ENCODE measurements around the gene TNS4. TPM values are rescaled to one million over a fixed set of nuclear protein-coding genes. Genes with fewer than 3 reads are reported as not detected.

TNS4 gene
- total and polyA plus RNA-seq, 3 donors from 2014 or later, result 0.09 to 0.16 (median 0.12) TPM

DNA sequence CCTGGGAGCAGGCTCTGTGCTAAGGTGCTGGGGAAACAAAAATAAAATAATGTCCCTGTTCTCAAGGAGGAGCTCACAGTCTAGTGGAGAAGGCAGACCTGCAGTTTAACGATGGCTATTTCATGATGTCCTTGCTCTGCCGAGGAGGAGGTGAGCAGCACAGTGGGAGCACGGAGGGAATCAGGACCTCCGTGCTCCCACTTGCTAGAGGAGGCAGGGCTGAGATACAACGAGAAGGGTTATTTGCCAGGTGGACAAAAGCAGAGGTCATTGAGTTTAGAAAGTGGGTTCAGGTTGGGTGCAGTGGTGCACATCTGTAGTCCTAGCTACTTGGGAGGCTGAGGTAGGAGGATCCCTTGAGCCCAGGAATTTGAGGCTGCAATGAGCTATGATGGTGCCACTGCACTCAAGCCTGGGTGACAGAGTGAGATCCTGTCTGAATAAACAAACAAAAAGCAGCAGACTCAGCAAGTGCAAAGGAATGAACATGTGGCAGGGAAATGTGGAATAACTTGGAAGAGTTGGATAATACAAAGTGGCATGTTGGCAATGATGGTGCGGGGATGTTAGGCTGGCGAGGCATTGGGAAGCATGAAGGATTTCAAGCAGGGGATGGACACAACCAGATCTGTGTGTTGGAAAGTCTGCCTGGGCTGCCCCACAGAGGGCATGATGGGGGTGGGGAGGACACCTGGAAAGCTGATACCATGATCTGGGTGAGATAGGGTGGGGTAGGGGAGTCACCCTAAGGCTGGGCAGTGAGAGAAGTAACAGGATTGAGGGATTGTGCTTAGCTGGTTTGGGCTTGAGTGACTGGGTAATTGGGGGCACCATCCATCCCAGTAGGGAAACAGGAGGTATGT lies 12.8 kb upstream of the TNS4 start:
- H3K4me1 ChIP-seq, result peaks cover 5% of the 10 kb centered on the region
- H3K4me3 ChIP-seq, result no peak overlapping the region
- no peak for TF ChIP-seq POLR2A (IDR thresholded peaks at IDR 0.05)
- TF ChIP-seq, protein P1, sequence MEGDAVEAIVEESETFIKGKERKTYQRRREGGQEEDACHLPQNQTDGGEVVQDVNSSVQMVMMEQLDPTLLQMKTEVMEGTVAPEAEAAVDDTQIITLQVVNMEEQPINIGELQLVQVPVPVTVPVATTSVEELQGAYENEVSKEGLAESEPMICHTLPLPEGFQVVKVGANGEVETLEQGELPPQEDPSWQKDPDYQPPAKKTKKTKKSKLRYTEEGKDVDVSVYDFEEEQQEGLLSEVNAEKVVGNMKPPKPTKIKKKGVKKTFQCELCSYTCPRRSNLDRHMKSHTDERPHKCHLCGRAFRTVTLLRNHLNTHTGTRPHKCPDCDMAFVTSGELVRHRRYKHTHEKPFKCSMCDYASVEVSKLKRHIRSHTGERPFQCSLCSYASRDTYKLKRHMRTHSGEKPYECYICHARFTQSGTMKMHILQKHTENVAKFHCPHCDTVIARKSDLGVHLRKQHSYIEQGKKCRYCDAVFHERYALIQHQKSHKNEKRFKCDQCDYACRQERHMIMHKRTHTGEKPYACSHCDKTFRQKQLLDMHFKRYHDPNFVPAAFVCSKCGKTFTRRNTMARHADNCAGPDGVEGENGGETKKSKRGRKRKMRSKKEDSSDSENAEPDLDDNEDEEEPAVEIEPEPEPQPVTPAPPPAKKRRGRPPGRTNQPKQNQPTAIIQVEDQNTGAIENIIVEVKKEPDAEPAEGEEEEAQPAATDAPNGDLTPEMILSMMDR (IDR thresholded peaks at IDR 0.05), result no peak
- no peaks in the 10 kb centered on the region for H3K9me3 ChIP-seq
- H3K27ac ChIP-seq, result no peak overlapping the region
- WGBS, 2 donors, result 84 to 85% methylated on average over 7 of the region's 7 CpGs
- no peaks in the 10 kb centered on the region for H3K27me3 ChIP-seq
- intact Hi-C loops (cut with DNase I; ENCODE audit: low total_unique reads), result no loop called here
- DNase-seq, result no peak
- H3K36me3 ChIP-seq (ENCODE audit: low read depth, missing control alignments), result no peaks in the 10 kb centered on the region

DNA sequence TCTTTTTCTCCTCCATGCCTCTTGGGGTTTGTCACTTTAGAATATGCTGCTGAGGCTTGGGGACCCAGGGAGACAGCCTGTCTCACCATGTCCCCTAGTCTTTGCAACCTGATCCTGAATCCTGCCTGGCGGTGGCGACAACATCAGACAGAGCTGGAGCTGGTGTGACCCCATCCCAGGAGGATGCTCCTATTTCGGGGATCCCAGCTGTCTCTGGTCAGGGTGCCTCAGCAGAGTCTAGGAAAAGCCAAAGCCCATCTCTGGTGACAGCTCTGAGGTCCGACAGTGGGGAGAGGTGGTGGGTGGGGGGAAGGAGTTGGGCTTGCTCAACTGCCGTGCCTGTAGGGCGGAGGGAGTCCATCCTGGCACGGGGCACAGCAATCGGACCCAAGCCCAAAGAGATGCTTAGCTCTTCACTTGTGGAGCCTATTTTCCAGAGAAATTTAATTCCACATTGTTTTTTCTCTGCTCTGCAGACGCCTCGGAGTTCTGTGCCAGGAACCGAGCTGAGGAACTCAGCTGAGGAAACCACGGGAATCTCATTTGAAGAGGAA lies 10.3 kb upstream of the TNS4 start:
- DNase-seq, result no peak
- Histone ChIP-seq H3K27me3 (no peaks in the 10 kb centered on the region), H3K4me3 (no peak overlapping the region), H3K9me3 (no peaks in the 10 kb centered on the region), H3K4me1 (no peaks in the 10 kb centered on the region), H3K36me3 (ENCODE audit: low read depth, missing control alignments) (no peaks in the 10 kb centered on the region), H3K27ac (no peak overlapping the region)
- 84 to 91% methylated on average over 11 to 12 of the region's 12 CpGs for WGBS, 2 donors
- intact Hi-C loops (cut with DNase I; ENCODE audit: low total_unique reads), result no loop called here
- TF ChIP-seq POLR2A (IDR thresholded peaks at IDR 0.05), result no peak
- TF ChIP-seq, protein P1 (IDR thresholded peaks at IDR 0.05), result no peak

DNA sequence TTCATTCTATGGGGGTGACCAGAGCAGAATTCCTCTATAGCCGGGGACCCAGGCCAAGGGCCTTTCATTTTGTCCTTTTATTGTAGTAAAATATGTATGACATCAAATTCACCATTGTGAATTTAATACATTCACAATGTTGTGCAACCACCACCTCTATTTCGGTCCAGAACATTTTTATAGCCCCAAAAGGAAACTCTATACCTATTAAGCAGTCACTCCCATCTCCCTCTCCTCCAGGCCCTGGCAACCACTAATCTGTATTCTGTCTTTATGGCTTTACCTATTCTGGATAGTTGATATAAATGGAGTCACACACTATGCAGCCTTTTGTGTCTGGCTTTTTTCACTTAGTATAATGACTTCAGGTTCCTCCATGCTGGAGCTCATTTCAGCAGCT lies 9.7 kb upstream of the TNS4 start:
- H3K27ac ChIP-seq, result no peak overlapping the region
- no peak for DNase-seq
- 89 to 92% methylated on average over 2 of the region's 2 CpGs for WGBS, 2 donors

DNA sequence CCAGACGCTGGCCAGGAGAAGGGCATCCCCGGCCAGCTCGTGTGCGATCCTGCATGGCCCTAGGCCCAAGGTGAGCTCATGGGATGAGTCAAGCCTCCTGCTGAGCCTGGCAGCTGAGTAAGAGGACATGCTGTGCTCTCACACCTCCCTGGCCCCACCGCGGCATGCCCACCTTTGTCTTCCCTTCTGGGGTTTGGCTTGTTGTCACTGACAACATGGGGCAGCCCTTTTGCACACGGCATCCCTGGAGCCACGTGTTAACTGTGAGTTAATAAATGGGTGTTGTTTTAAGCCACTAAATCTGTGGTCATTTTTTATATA lies 8.9 kb upstream of the TNS4 start:
- Histone ChIP-seq H3K4me3 (no peak overlapping the region), H3K27me3 (no peaks in the 10 kb centered on the region), H3K36me3 (ENCODE audit: low read depth, missing control alignments) (no peaks in the 10 kb centered on the region), H3K4me1 (no peaks in the 10 kb centered on the region), H3K9me3 (no peaks in the 10 kb centered on the region), H3K27ac (no peak overlapping the region)
- TF ChIP-seq, protein P1 (IDR thresholded peaks at IDR 0.05), result no peak
- TF ChIP-seq POLR2A (IDR thresholded peaks at IDR 0.05), result no peak
- WGBS, 2 donors, result 75 to 82% methylated on average over 4 to 8 of the region's 8 CpGs
- intact Hi-C loops (cut with DNase I; ENCODE audit: low total_unique reads), result no loop called here
- DNase-seq, result no peak

More for the DNA sequence above, 9.7 kb upstream of the TNS4 start:
- Histone ChIP-seq H3K4me3 (no peak overlapping the region), H3K9me3 (no peaks in the 10 kb centered on the region), H3K36me3 (ENCODE audit: low read depth, missing control alignments) (no peaks in the 10 kb centered on the region), H3K27me3 (no peaks in the 10 kb centered on the region), H3K4me1 (no peaks in the 10 kb centered on the region)
- TF ChIP-seq POLR2A (IDR thresholded peaks at IDR 0.05), result no peak
- TF ChIP-seq, protein P1 (IDR thresholded peaks at IDR 0.05), result no peak
- intact Hi-C loops (cut with DNase I; ENCODE audit: low total_unique reads), result no loop called here
